ENCODE results near the gene HOXA5. TPM values are rescaled to one million over a fixed set of nuclear protein-coding genes. Genes with fewer than 3 reads are reported as not detected.

Gene HOXA5
- total RNA-seq, 1 experiment from 2014 or later = not detected

DNA sequence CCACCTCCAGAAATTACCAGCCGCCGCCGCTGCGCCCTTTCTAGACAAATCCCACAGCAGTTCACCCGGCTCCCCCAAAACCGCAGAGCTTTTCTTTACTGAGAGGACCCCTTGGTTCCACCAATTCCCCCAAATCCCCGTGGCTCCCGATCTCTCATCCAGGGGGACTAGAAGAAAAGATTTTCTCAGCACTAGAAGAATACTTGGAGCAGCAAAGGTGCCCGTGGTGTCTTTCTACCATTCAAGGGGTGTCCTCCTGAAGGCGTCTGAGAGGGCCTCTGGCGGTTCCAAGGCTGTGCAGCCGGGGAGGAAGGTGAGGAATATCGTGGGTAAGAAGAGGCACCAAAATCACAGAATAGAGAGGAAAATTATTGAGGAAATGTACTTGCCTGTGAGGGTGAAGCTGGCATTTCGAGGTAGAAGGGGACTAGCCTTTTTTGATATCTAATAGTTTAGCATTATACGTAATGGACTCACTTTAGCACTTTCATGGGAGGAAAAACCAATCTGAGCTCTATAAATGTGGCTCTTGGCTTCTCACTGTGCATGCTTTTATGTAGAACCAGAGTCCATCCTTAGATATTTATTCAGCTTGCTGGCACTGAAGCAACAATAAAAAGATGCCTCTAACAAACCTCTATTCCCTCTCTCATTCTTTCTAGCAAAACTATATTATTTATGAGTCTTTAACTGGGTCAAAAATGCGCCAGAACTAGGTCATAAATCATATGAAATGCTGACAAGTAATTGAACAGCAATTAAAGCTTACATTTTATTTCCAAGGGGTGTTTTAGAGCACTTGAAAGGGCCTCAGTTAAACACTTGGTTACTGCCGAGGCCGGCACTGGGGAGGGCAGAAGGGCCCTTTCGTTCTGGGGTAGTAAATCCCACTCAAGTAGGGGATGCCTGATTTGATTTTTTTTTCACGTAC is 27.2 kb downstream of the HOXA5 start:
- H2BK5ac ChIP-seq (ENCODE audit: insufficient read length, low read length) = no peak overlapping the region
- H2AFZ ChIP-seq (ENCODE audit: low read length) = no peak overlapping the region
- no peak overlapping the region for H4K8ac ChIP-seq (replicated peaks; ENCODE audit: insufficient read length, low read depth, low read length)
- peaks cover 98% of the 10 kb centered on the region for H3K27me3 Mint-ChIP-seq (ENCODE audit: low read depth)
- no peak overlapping the region for H3K56ac ChIP-seq (ENCODE audit: insufficient read length, low read depth, low read length)
- no peaks in the 10 kb centered on the region for H3K79me1 ChIP-seq (ENCODE audit: insufficient read depth, low read depth, low read length, poor library complexity, severe bottlenecking)
- no peak overlapping the region for H4K5ac ChIP-seq (ENCODE audit: insufficient read length, low read depth, low read length)
- H2BK20ac ChIP-seq (ENCODE audit: low read depth, low read length, poor library complexity, severe bottlenecking) = no peak overlapping the region
- H3K23me2 ChIP-seq (ENCODE audit: insufficient read length, low read depth, low read length, poor library complexity, severe bottlenecking) = peaks cover 3% of the 10 kb centered on the region
- no peak overlapping the region for H3K4ac ChIP-seq (ENCODE audit: low read depth, low read length)
- no peak overlapping the region for H3K23ac ChIP-seq (ENCODE audit: insufficient read length, low read depth, low read length)
- no peak overlapping the region for H3K4me3 Mint-ChIP-seq
- H3K4me1 ChIP-seq (ENCODE audit: insufficient read depth, low read length) = no peaks in the 10 kb centered on the region
- no peak overlapping the region for H2BK12ac ChIP-seq (ENCODE audit: insufficient read length, low read depth, low read length)
- H3K9me3 Mint-ChIP-seq = peaks cover 0 to 7% of the 10 kb centered on the region in 2 experiments; a peak in 3 of 5 replicates
- peaks cover 97% of the 10 kb centered on the region for H3K27me3 ChIP-seq (ENCODE audit: insufficient read depth, low read length)
- H3K9ac ChIP-seq (ENCODE audit: extremely low read depth, insufficient read length, low read length) = no peak overlapping the region
- no CpG with 5 or more reads among the region's 20 CpGs for WGBS (ENCODE audit: extremely low coverage, insufficient read length, low lambda C conversion rate)
- H3K14ac ChIP-seq (ENCODE audit: insufficient read depth, low read length) = no peak overlapping the region
- H3K18ac ChIP-seq (ENCODE audit: insufficient read length, low read depth, low read length) = no peak overlapping the region
- H3K4me2 ChIP-seq (ENCODE audit: insufficient read depth, insufficient read length, low read length) = no peak overlapping the region
- no peak overlapping the region for H3K27ac ChIP-seq (ENCODE audit: insufficient read length, low read depth, low read length)
- TF ChIP-seq CTCF (conservative IDR thresholded peaks at IDR 0.05) = no peak
- H4K20me1 ChIP-seq (ENCODE audit: control insufficient read depth, insufficient read depth, insufficient read length) = no peaks in the 10 kb centered on the region
- H3K9me3 ChIP-seq (ENCODE audit: control insufficient read depth, low read depth, low read length) = no peaks in the 10 kb centered on the region
- H3K4me1 Mint-ChIP-seq = peaks cover 3 to 14% of the 10 kb centered on the region in 2 experiments; a peak in 3 of 4 replicates
- H2BK120ac ChIP-seq (ENCODE audit: low read depth, low read length, poor library complexity, severe bottlenecking) = no peak overlapping the region
- H3K36me3 Mint-ChIP-seq (ENCODE audit: insufficient read depth in 1 of 3, low read depth in 3 of 3) = peaks cover 0 to 5% (median 0%) of the 10 kb centered on the region in 3 experiments; a peak in 1 of 7 replicates
- H3K27ac Mint-ChIP-seq = no peak overlapping the region
- no peak for DNase-seq
- H3K79me2 ChIP-seq (ENCODE audit: insufficient read depth, low read length) = no peaks in the 10 kb centered on the region
- no peak overlapping the region for H2BK15ac ChIP-seq (ENCODE audit: low read depth, low read length)
- no peak overlapping the region for H2AK5ac ChIP-seq (ENCODE audit: insufficient read length, low read length)
- H4K91ac ChIP-seq (ENCODE audit: insufficient read length, low read depth, low read length) = no peak overlapping the region
- H3T11ph ChIP-seq (ENCODE audit: low read length) = no peak overlapping the region

Measured in H9 (cell line).